HG03439 (cell line): ENCODE results near the gene AP3S2.
"Not testable (repeated sequence)": the region's sequence is repeated elsewhere in the genome, so short reads cannot be mapped to it uniquely, and the experiment has no call there.

Experiments used
- ATAC-seq: cut with Tn5 transposase; IDR thresholded peaks from one replicate; pipeline ENCODE4 v1.9.1; 2021; ENCODE audit warnings: mild to moderate bottlenecking, moderate library complexity; ENCODE audit not compliant: unreplicated experiment

AP3S2 gene

DNA sequence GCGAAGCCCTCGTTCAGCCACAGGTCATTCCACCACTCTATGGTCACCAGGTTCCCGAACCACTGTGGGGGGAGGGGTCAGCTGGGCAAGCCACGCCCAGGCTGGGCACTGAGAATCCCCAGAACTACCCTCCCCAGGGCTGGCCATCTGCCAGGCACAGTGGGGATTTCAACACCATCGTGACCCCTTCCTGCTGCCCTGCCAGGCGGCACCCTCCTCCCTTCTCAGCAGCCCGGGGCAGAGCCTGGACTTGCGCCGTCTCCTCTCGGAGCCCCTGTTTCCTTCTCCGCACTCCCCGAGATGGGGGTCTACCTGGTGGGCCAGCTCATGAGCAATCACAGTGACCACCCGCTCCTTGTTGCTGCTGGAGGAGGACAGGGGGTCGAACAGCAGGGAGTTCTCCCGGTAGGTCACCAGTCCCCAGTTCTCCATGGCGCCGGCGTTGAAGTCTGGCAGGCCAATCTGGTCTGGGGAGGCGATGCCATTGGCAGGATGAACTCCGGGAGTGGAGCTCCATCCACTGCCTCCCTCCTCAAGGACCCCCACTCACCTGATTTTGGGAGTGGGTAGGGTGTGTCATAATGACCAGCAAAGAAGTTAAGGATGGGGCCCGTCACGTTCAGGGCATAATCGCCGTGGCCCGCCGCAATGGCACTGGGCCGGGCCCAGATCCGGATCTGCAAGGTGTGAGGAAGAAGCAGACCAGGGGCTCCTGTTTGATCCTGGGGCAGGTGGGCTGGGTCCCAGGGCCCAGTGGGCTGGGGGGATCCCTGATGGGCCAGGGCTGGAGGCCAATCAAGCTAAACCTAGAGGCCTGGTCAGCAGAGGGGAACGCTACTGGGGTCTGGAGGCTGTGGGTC lies 89.6 kb downstream of the AP3S2 start:
- no peak for ATAC-seq

- no peak for ATAC-seq
Measured at GRCh38 chr15:89802986-89803824, 90.6 kb downstream of the AP3S2 start.

DNA sequence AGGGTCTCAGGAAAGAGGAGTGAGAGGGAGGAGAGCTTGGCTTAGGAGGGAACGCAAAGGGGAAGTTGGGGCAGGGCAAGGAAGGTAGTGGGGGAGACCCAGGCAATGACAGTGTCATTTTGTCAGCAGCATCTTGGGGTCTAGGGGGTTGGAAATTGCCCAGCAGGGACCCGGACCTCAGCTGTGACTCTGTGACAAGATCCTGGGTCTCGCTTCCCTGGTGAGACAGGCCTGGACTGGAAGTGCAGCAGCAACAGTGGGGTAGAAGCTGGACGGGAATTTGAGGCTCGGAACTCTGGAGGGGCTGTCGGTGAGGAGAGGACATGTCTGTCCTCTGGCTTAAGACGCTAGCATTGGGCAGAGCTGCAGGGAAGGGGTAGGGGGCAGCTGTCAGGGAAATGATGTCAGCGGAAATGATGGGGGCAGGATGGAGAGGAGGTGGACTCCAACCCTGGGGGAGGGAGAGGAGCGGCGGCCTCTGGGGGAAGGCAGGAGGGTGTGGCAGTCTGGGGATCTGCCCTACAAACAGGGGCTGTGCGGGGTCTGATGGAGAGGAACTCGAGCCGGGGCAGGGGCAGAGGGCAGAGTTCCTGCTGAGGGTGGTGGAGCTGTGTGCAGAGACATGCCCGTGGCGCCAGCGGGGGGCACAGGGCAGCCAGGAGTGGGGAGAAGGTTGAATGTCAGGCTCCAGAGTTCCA lies 91.4 kb downstream of the AP3S2 start:
- ATAC-seq = no peak

DNA sequence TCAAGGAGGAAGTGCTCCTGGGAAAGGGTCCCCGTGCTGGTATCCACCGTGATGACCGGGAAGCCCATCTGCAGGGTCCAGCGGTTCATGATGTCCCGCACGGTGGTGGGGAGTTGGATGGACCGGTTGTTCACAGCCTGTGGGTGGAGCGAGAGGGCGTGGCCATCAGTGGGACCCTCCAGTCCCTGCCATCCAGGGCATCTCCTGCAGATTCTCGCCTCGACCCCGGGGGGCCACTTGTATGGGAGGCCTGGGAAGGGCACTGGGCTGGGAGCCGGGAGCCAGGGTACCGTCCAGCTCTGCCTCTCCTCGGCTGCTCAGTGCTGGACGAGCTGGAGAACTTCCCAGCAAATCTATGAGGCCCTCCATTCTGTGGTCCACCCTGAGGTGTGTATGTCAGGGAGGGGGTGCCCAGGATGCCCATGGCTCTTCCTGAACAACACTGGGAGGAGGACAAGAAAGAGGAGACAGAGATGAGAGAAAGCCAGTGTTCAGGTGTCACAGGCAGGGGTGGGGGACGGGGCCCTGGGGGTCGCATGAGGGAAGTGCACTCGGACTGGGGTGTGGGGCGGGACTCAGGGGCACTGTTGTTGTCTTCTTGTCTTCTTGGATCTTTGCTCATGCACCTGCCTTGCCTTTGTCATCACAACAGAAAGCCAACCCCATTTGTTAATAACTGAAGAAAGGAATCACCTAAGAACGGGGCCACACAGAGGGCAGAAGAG lies 92.2 kb downstream of the AP3S2 start:
- no peak for ATAC-seq

- no peak for ATAC-seq
Measured at GRCh38 chr15:89799918-89800498, 93.8 kb downstream of the AP3S2 start.

DNA sequence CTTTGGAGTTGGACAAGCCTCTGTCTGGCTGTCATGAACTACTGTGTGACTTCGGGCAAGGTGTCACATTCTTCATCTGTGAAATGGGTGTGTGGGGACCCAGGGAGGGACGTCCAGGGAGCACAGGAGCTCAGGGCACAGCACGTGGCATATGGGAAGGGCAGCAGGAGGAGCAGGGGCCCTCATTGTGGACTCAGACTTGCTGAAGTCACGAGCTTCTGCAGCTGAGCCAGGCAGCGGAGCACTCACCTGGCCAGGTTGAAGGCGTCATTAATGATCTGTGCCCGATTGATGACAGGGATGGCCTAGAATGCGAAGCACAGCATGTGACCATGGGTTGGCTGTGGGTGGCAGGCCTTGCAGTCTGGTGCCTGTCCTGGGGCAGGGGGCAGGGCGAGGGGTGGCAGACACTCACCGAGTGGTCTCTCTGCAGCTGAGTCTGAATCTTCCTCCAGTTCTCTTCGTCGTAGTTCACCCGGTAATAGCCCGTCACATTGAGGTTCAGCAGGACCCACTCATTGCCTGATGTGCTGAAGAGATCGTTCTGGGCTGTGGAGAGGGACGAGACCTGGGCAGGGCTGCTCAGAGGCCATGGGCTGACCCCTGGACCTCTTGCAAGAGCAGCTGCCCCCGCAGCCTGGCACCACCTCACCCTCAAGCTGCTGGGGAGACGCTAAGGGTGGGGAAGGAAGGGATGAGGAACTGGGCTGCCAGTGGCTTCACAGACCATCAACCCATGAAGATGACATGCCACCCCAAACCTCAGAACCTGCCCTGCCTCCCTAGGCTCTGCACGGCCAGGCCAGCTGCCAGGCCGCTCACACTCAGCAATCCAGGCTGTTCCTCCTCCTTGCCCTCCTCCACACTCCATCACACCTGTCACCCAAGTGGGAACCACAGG lies 94.5 kb downstream of the AP3S2 start:
- no peak for ATAC-seq

- ATAC-seq = no peak
Measured at GRCh38 chr15:89797678-89798201, 96.1 kb downstream of the AP3S2 start.

DNA sequence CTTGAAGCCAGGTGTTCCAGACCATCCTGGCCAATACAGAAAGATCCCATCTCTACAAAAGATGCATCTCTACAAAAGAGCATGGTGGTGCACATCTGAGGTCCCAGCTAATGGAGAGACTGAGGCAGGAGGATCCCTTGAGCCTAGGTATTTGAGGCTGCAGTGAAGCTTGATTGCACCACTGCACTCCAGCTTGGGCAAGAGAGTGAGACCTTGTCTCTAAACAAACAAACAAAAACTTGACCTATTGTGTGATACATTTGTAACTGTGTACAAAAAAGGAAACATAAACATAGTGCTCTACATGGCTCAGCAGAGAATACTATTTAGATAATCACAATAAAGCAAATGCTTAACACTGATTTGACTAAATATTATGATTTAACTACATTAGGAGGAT lies 97.8 kb downstream of the AP3S2 start:
- ATAC-seq = no peak

- ATAC-seq = no peak
Measured at GRCh38 chr15:89794627-89795241, 99.1 kb downstream of the AP3S2 start.

GRCh38 chr15:89792106-89792805 lies 101.5 kb downstream of the AP3S2 start:
- no peak for ATAC-seq

DNA sequence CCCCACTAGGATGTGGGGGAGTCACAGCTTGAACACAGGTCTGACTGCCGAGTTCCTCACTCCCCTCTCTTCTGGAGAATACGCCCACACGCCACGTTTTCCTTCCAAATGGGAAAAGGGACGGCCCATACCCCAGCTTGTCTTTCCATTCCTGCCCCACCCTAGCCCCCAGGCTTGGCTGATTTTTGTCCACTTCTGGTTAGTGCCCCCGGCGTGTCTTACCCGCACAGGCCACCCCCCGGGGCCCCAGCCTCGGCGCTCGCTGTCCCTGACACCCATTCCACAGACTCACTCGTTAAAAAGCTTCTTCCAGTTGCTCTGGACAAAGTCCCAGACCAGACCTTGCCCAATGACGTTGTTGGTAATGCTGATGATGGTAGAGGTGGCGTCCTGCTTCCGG lies 103.1 kb downstream of the AP3S2 start:
- no peak for ATAC-seq

DNA sequence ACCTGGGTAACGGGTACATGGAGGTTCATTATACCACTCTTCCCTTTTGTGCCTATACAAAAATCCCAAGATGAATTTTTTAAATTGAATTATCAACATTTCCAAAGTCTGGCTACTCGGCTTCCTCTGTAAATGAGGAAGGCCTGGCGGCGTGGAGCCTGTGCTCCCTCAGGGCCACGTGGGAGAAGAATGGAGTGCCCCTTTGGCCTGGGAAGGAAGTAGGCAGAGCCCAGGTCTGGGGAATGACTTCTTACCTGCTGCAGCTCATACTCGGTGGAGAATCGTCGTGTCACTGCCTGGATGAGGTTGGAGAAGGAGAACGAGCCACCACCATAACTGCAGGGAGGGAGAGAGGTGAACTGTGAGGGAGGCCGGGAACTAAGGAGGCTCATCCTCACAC lies 103.6 kb downstream of the AP3S2 start:
- ATAC-seq = no peak

GRCh38 chr15:89788585-89788984 lies 105.2 kb downstream of the AP3S2 start:
- not testable (repeated sequence) for ATAC-seq

DNA sequence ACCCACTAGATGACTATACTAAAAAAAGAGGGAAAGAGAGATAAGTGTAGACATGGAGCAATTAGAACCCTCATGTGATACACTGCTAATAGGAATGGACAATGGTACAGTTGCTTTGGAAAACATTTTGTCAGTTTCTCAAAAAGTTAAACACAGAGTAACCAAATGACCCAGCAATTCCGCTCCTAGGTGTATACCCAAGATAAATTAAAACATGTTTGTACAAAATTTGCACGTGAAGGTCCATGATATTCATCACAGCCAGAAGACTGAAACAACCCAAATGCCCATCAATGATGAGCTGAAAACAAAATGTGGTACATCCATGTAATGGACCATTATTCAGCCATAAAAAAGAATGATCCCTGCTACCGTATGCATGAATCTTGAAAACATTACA lies 105.8 kb downstream of the AP3S2 start:
- ATAC-seq = no peak

- no peak for ATAC-seq
Measured at GRCh38 chr15:89785774-89786140, 108.0 kb downstream of the AP3S2 start.

DNA sequence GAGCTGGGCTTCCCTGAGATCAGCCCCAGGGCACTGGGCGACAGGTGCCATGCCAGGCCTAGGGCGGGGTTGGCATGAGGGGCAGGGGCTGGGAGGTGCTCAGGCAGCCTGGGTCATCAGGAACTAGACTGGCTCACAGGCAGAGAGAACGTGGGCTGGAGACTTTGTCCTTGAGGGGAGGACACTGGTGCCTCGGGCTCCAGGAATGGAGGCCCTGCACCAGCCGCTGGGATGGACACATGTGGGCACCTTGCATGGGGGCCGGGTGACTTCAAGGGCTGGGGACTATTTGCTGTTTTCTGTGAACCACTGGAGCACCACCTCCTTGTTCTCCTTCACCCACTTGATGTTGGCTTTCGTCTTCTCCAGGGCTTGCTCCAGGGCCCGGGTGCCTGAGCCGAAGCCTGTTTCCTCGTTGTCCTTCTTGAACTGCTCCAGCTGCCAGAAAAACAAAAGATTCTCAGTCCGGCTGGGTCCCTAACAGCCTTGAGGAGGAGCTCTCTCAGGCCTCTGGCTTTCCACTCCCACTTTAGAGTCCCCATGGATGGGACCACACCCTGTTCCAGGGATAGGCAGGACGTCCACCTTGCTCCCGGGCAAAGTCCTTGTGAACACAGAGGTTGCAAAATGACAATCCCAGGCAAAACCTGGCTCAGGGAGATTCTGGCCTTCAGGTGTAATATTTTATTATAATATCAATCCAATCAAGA lies 108.6 kb downstream of the AP3S2 start:
- no peak for ATAC-seq

GRCh38 chr15:89784686-89784960 lies 109.2 kb downstream of the AP3S2 start:
- ATAC-seq = no peak
